Chondrocyte (in vitro differentiated cells): ENCODE measurements around the gene RAB37. TPM values are rescaled to one million over a fixed set of nuclear protein-coding genes. Genes with fewer than 3 reads are reported as not detected.
A peak's percentile ranks its signal among the peaks of the same experiment; 100 is the strongest.

Experiments used
- DNase-seq: peaks from one replicate; pipeline ENCODE4 v3.0.0; 2021; ENCODE audit warnings: mixed read lengths, low spot score
- H3K27ac Mint-ChIP-seq: one replicate; pipeline ENCODE4 v1.8.0; 2021; ENCODE audit warnings: mild to moderate bottlenecking, moderate library complexity, mixed read lengths; ENCODE audit not compliant: unreplicated experiment
- H3K27me3 Mint-ChIP-seq: 2 replicates; pipeline ENCODE4 v1.8.0; 2021; ENCODE audit warnings: low read depth, mixed read lengths
- H3K36me3 Mint-ChIP-seq: 2 replicates; pipeline ENCODE4 v1.8.0; 2021; ENCODE audit warnings: low read depth, mixed read lengths
- H3K4me1 Mint-ChIP-seq: 2 replicates; pipeline ENCODE4 v1.8.0; 2021; ENCODE audit warnings: low read depth, mild to moderate bottlenecking, mixed read lengths
- H3K4me3 Mint-ChIP-seq: one replicate; pipeline ENCODE4 v1.8.0; 2021; ENCODE audit warnings: mild to moderate bottlenecking, moderate library complexity, mixed read lengths; ENCODE audit not compliant: unreplicated experiment
- H3K9me3 Mint-ChIP-seq: 2 replicates; pipeline ENCODE4 v1.8.0; 2021; ENCODE audit warnings: low read depth, mixed read lengths
- CTCF ChIP-seq: fragments of 200-600 bp; sonication (generic); IDR thresholded peaks from 2 replicates; pipeline ENCODE4 v1.5.0; 2021; ENCODE audit warnings: antibody characterized with exemption, mild to moderate bottlenecking, moderate library complexity
- total RNA-seq: library from RNA; stranded (reverse); gene quantifications from 3 replicates; pipeline ENCODE4 v1.2.1, GENCODE V29; 2021

Gene RAB37
- total RNA-seq, 1 donor from 2014 or later: 0.15 TPM

- peaks cover 10% of the 10 kb centered on the region for H3K36me3 Mint-ChIP-seq
- DNase-seq: peak; percentile 64
- H3K9me3 Mint-ChIP-seq: no peaks in the 10 kb centered on the region
- H3K4me1 Mint-ChIP-seq: peaks cover 69% of the 10 kb centered on the region
- H3K27me3 Mint-ChIP-seq: no peaks in the 10 kb centered on the region
- H3K27ac Mint-ChIP-seq: peak overlapping the region; percentile 45
- no peak for TF ChIP-seq CTCF
- no peak overlapping the region for H3K4me3 Mint-ChIP-seq
Measured at GRCh38 chr17:74767111-74767516, 30.1 kb downstream of the RAB37 start.

GRCh38 chr17:74768069-74768762 lies 31.2 kb downstream of the RAB37 start:
- Mint-ChIP-seq H3K4me3 (no peak overlapping the region), H3K9me3 (no peaks in the 10 kb centered on the region), H3K36me3 (peaks cover 17% of the 10 kb centered on the region), H3K27ac (peak overlapping the region; percentile 84), H3K27me3 (no peaks in the 10 kb centered on the region), H3K4me1 (peaks cover 67% of the 10 kb centered on the region)
- peak; percentile 90 for DNase-seq
- TF ChIP-seq CTCF: no peak

GRCh38 chr17:74768763-74769114 lies 31.7 kb downstream of the RAB37 start:
- DNase-seq: no peak
- peak overlapping the region; percentile 84 for H3K27ac Mint-ChIP-seq
- no peak for TF ChIP-seq CTCF
- H3K4me3 Mint-ChIP-seq: no peak overlapping the region
- peaks cover 17% of the 10 kb centered on the region for H3K36me3 Mint-ChIP-seq
- peaks cover 67% of the 10 kb centered on the region for H3K4me1 Mint-ChIP-seq
- no peaks in the 10 kb centered on the region for H3K9me3 Mint-ChIP-seq
- no peaks in the 10 kb centered on the region for H3K27me3 Mint-ChIP-seq

GRCh38 chr17:74769266-74769855 lies 32.3 kb downstream of the RAB37 start:
- H3K9me3 Mint-ChIP-seq: no peaks in the 10 kb centered on the region
- TF ChIP-seq CTCF: no peak
- no peak for DNase-seq
- no peaks in the 10 kb centered on the region for H3K27me3 Mint-ChIP-seq
- H3K4me1 Mint-ChIP-seq: peaks cover 67% of the 10 kb centered on the region
- H3K36me3 Mint-ChIP-seq: peaks cover 17% of the 10 kb centered on the region
- peak overlapping the region; percentile 84 for H3K27ac Mint-ChIP-seq
- H3K4me3 Mint-ChIP-seq: no peak overlapping the region

GRCh38 chr17:74769856-74770497 lies 32.9 kb downstream of the RAB37 start:
- H3K27me3 Mint-ChIP-seq: no peaks in the 10 kb centered on the region
- no peaks in the 10 kb centered on the region for H3K9me3 Mint-ChIP-seq
- no peak overlapping the region for H3K4me3 Mint-ChIP-seq
- no peak for TF ChIP-seq CTCF
- peak; percentile 59 for DNase-seq
- peaks cover 63% of the 10 kb centered on the region for H3K4me1 Mint-ChIP-seq
- peaks cover 17% of the 10 kb centered on the region for H3K36me3 Mint-ChIP-seq
- peak overlapping the region; percentile 39 for H3K27ac Mint-ChIP-seq
